Measurements from ENCODE around the gene MED8. TPM values are rescaled to one million over a fixed set of nuclear protein-coding genes. Genes with fewer than 3 reads are reported as not detected.

Gene MED8
- polyA plus RNA-seq, 1 experiment = 52.0 TPM

DNA sequence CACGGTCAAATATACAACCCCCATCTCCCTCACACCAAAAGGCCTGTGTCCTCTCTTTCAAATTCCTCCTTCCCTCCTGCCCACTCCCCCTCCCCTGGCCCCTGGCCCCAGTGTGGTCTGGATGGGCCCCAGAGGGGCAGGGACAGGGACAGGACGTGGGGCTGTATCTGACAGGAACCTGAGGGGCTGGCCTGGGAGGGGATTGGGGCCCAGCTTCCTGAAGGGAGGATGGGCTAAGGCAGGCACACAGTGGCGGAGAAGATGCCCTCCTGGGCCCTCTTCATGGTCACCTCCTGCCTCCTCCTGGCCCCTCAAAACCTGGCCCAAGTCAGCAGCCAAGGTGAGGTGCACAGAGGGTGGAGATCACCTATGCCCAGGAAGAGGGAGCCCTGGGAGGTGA is 52.0 kb downstream of the MED8 start, which contains the start of gene MPL:
TSS of gene MPL (plus strand) at position 231 of the 400 bp plus-strand sequence. CDS start at position 262, 31 bp downstream.
- TF ChIP-seq, protein P1, sequence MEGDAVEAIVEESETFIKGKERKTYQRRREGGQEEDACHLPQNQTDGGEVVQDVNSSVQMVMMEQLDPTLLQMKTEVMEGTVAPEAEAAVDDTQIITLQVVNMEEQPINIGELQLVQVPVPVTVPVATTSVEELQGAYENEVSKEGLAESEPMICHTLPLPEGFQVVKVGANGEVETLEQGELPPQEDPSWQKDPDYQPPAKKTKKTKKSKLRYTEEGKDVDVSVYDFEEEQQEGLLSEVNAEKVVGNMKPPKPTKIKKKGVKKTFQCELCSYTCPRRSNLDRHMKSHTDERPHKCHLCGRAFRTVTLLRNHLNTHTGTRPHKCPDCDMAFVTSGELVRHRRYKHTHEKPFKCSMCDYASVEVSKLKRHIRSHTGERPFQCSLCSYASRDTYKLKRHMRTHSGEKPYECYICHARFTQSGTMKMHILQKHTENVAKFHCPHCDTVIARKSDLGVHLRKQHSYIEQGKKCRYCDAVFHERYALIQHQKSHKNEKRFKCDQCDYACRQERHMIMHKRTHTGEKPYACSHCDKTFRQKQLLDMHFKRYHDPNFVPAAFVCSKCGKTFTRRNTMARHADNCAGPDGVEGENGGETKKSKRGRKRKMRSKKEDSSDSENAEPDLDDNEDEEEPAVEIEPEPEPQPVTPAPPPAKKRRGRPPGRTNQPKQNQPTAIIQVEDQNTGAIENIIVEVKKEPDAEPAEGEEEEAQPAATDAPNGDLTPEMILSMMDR (IDR thresholded peaks at IDR 0.05; ENCODE audit: insufficient read depth, low read depth, low read length) = no peak
- no peak for DNase-seq (ENCODE audit: low read depth)
- ChIA-PET POLR2A (no interaction called here), CTCF (no interaction called here)
- Histone ChIP-seq H3K4me3 (ENCODE audit: low read depth, low read length) (no peak within 1 kb of the TSS), H3K27me3 (ENCODE audit: control insufficient read depth, insufficient read depth, low read length) (peaks cover 10% of the 10 kb centered on the region; the same call in 1 of the 2 replicates), H3K36me3 (ENCODE audit: control insufficient read depth, insufficient read depth, low read length) (no peaks in the 10 kb centered on the region)

DNA sequence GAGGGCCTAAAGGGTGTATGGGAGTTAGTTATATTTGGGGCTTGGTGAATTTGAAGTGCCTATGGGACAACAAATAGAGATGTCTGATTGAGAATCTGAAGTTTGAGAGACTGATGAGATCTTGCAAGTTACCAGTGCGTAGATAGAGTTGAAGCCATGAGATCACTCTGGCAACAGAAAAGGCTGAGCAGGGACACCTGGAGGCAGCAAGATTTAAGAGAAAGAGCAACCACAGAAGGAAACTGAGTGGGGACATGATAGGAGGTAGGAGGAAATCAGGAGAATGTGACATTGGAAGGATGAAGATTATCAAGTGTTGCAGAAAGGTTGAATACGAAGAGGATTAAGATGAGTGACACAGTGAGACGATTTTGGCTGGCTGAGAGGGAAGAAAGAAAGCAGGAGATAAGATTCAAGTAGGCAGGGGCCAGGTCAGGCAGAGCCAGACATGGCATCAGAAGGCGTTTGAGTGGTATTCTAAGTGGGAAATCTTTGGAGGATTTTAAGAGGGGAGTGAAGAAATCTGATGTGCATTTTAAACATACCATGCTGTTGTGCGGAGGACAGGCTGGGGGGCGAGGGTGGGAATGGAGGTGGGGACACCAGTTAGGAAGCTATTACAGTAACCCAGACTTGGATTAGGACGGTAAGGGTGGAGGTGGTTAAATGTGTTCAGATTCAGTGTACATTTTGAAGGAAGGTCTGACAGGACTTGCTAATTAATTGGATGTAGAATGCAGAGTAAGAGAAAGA is 55.0 kb downstream of the MED8 start:
- H3K27me3 ChIP-seq (ENCODE audit: control insufficient read depth, insufficient read depth, low read length) = peaks cover 4% of the 10 kb centered on the region; the same call in 1 of the 2 replicates
- ChIA-PET CTCF (no interaction called here), POLR2A (no interaction called here)
- no peaks in the 10 kb centered on the region for H3K36me3 ChIP-seq (ENCODE audit: control insufficient read depth, insufficient read depth, low read length)
- no peak for DNase-seq (ENCODE audit: low read depth)
- no peak overlapping the region for H3K4me3 ChIP-seq (ENCODE audit: low read depth, low read length)
- TF ChIP-seq, protein P1 (IDR thresholded peaks at IDR 0.05; ENCODE audit: insufficient read depth, low read depth, low read length) = no peak

Other genes with a start within 250 kb of the MED8 start
- 63.4 and 70.9 TPM in 2 replicates for gene EBNA1BP2, start 217.5 kb downstream of the MED8 start, polyA plus RNA-seq (2011; rRNA removed)
- gene CFAP57, start 217.5 kb downstream of the MED8 start, polyA plus RNA-seq (2011; rRNA removed) = 0.27 TPM in 2 replicates
- gene TMEM125, start 119.8 kb downstream of the MED8 start, polyA plus RNA-seq (2011; rRNA removed) = 0.17 TPM in 2 replicates
- gene C1orf210, start 104.2 kb downstream of the MED8 start, polyA plus RNA-seq (2011; rRNA removed) = not detected in 2 replicates
- 0.05 TPM in 1 of 2 replicates, not detected in the other for gene TIE1, start 88.8 kb downstream of the MED8 start, polyA plus RNA-seq (2011; rRNA removed)
- not detected in 2 replicates for gene MPL, start 52.0 kb downstream of the MED8 start, polyA plus RNA-seq (2011; rRNA removed)
- 58.4 and 107 TPM in 2 replicates for gene CDC20, start 30.8 kb downstream of the MED8 start, polyA plus RNA-seq (2011; rRNA removed)
- gene ELOVL1, start 21.8 kb downstream of the MED8 start, polyA plus RNA-seq (2011; rRNA removed) = 263 and 287 TPM in 2 replicates
- 8.6 and 12.1 TPM in 2 replicates for gene SZT2, start 99 bp upstream of the MED8 start, polyA plus RNA-seq (2011; rRNA removed)
- 38.1 and 59.4 TPM in 2 replicates for gene HYI, start 64.1 kb upstream of the MED8 start, polyA plus RNA-seq (2011; rRNA removed)
- gene PTPRF, start 141.1 kb upstream of the MED8 start, polyA plus RNA-seq (2011; rRNA removed) = 70.3 and 97.0 TPM in 2 replicates